GM23248 (cell line): Measurements from ENCODE around the gene DIPK1B. TPM values are rescaled to one million over a fixed set of nuclear protein-coding genes. Genes with fewer than 3 reads are reported as not detected.

Experiments
- DNase-seq: peaks from one replicate; pipeline ENCODE4 v3.0.0-alpha.2; 2015
- H2AFZ ChIP-seq: fragments of 200-600 bp; sonication (generic); 2 replicates; pipeline ENCODE4 v1.6.1; 2016; ENCODE audit warnings: antibody characterized with exemption
- H3F3A ChIP-seq: fragments of 200-600 bp; sonication (generic); 2 replicates; pipeline ENCODE4 v1.6.1; 2016; ENCODE audit warnings: mild to moderate bottlenecking, antibody characterized with exemption, mixed run types; ENCODE audit not compliant: insufficient read depth
- H3K27ac ChIP-seq: fragments of 200-600 bp; sonication (generic); 2 replicates; pipeline ENCODE4 v1.5.1; 2016; ENCODE audit warnings: mild to moderate bottlenecking
- H3K27me3 ChIP-seq: fragments of 200-600 bp; sonication (generic); replicated peaks from 2 replicates; pipeline ENCODE4 v1.6.1; 2016; ENCODE audit warnings: mild to moderate bottlenecking; ENCODE audit not compliant: insufficient read depth
- H3K36me3 ChIP-seq: fragments of 200-600 bp; sonication (generic); 2 replicates; pipeline ENCODE4 v1.6.1; 2016; ENCODE audit warnings: low read depth, mild to moderate bottlenecking
- H3K4me1 ChIP-seq: fragments of 200-600 bp; sonication (generic); 2 replicates; pipeline ENCODE4 v1.6.1; 2016; ENCODE audit warnings: mild to moderate bottlenecking; ENCODE audit not compliant: insufficient read depth
- H3K4me2 ChIP-seq: fragments of 200-600 bp; sonication (generic); one replicate; pipeline ENCODE4 v1.6.1; 2016; ENCODE audit warnings: mild to moderate bottlenecking; ENCODE audit not compliant: unreplicated experiment
- H3K4me3 ChIP-seq: fragments of 200-600 bp; sonication (generic); 2 replicates; pipeline ENCODE4 v1.5.1; 2016; ENCODE audit warnings: mild to moderate bottlenecking
- H3K79me2 ChIP-seq: fragments of 200-600 bp; sonication (generic); 2 replicates; pipeline ENCODE4 v1.6.1; 2016; ENCODE audit warnings: mild to moderate bottlenecking; ENCODE audit not compliant: insufficient read depth
- H3K9ac ChIP-seq: fragments of 200-600 bp; sonication (generic); 2 replicates; pipeline ENCODE4 v1.6.1; 2016; ENCODE audit warnings: mild to moderate bottlenecking
- H3K9me2 ChIP-seq: fragments of 200-600 bp; sonication (generic); 2 replicates; pipeline ENCODE4 v1.6.1; 2016; ENCODE audit warnings: mixed run types, mild to moderate bottlenecking, moderate library complexity; ENCODE audit not compliant: insufficient read depth
- H3K9me3 ChIP-seq: fragments of 200-600 bp; sonication (generic); one replicate; pipeline ENCODE4 v1.6.1; 2017; ENCODE audit warnings: low read depth
- H4K20me1 ChIP-seq: fragments of 200-600 bp; sonication (generic); 2 replicates; pipeline ENCODE4 v1.6.0; 2016; ENCODE audit not compliant: insufficient read depth
- EZH2 ChIP-seq: fragments of 200-600 bp; sonication (generic); IDR thresholded peaks from 2 replicates; pipeline ENCODE4 v1.6.1; 2018; ENCODE audit warnings: antibody characterized with exemption, mild to moderate bottlenecking; ENCODE audit not compliant: insufficient read depth, poor library complexity, severe bottlenecking
- EZH2phosphoT487 ChIP-seq: fragments of 200-600 bp; sonication (generic); IDR thresholded peaks from 2 replicates; pipeline ENCODE4 v1.6.1; 2018; ENCODE audit warnings: antibody characterized with exemption, moderate library complexity, mild to moderate bottlenecking, low read depth; ENCODE audit not compliant: insufficient read depth
- WGBS, 2 experiments: methylation state at CpG; one replicate each; pipeline ENCODE4 v1.1.6; 2015 to 2017; ENCODE audit warnings: low lambda C conversion rate in 2 of 2, low coverage in 1 of 2; ENCODE audit errors: missing lambda C conversion rate in 2 of 2; 5-methylcytosine and 5-hydroxymethylcytosine counted together
- in situ Hi-C: fragments of 300-500 bp; cut with MboI; formaldehyde crosslinking; loops from 2 replicates; pipeline ENCODE4 v1.15.0; 2020
- polyA plus RNA-seq: library from polyadenylated mRNA; unstranded; fragments of >200 nt; fragmentation: Nextera tagmentation; extraction: Ambion mirVana; gene quantifications from 2 replicates; pipeline ENCODE4 v1.2.1, GENCODE V29; 2016
- total RNA-seq: library from RNA; depleted of rRNA; stranded (reverse); fragments of >200 nt; shearing (Covaris generic); gene quantifications from 2 replicates; pipeline ENCODE4 v1.2.3, GENCODE V29; 2014

Gene DIPK1B
- total and polyA plus RNA-seq, 2 experiments from 2014 or later, result not detected

- H3K4me3 ChIP-seq, result no peak overlapping the region
- no peak for DNase-seq
- no peaks in the 10 kb centered on the region for H3K27me3 ChIP-seq
- H3K79me2 ChIP-seq, result 0 out of 2 replicates have a peak, but pooled peaks cover 5% of the 10 kb centered on the region
- no peaks in the 10 kb centered on the region for H3F3A ChIP-seq
- no peak overlapping the region for H3K9ac ChIP-seq
- H3K36me3 ChIP-seq, result no peaks in the 10 kb centered on the region
- no peak overlapping the region for H3K27ac ChIP-seq
- TF ChIP-seq EZH2 (no peak), EZH2phosphoT487 (no peak)
- H4K20me1 ChIP-seq, result no peaks in the 10 kb centered on the region
- H3K9me3 ChIP-seq, result no peaks in the 10 kb centered on the region
- no peaks in the 10 kb centered on the region for H3K9me2 ChIP-seq
- H3K4me2 ChIP-seq, result no peak overlapping the region
- in situ Hi-C loops, result no loop called here
- H2AFZ ChIP-seq, result no peak overlapping the region
- no peaks in the 10 kb centered on the region for H3K4me1 ChIP-seq
- 92 to 98% methylated on average over 16 to 46 of the region's 46 CpGs for WGBS, 2 experiments
These were observed 35.3 kb upstream of the DIPK1B start for GRCh38 chr9:136676920-136677686.

- Histone ChIP-seq H3K9ac (no peak overlapping the region), H3K4me1 (no peaks in the 10 kb centered on the region), H3K9me2 (no peaks in the 10 kb centered on the region), H3K4me3 (no peak overlapping the region), H2AFZ (no peak overlapping the region), H3F3A (no peaks in the 10 kb centered on the region), H3K79me2 (0 out of 2 replicates have a peak, but pooled peaks cover 8% of the 10 kb centered on the region), H3K27ac (no peak overlapping the region), H3K4me2 (no peak overlapping the region), H4K20me1 (no peaks in the 10 kb centered on the region), H3K27me3 (no peaks in the 10 kb centered on the region), H3K9me3 (no peaks in the 10 kb centered on the region), H3K36me3 (no peaks in the 10 kb centered on the region)
- WGBS, 2 experiments, result 92 to 97% methylated on average over 15 of the region's 15 CpGs
- in situ Hi-C loops, result no loop called here
- DNase-seq, result no peak
- no peak for TF ChIP-seq EZH2
- no peak for TF ChIP-seq EZH2phosphoT487
These were observed 34.3 kb upstream of the DIPK1B start for GRCh38 chr9:136678034-136678433.

- no peak overlapping the region for H3K4me2 ChIP-seq
- H3K9me3 ChIP-seq, result no peaks in the 10 kb centered on the region
- no peak overlapping the region for H2AFZ ChIP-seq
- TF ChIP-seq EZH2, result no peak
- TF ChIP-seq EZH2phosphoT487, result no peak
- 0 out of 2 replicates have a peak, but pooled peaks cover 9% of the 10 kb centered on the region for H3K79me2 ChIP-seq
- no peak overlapping the region for H3K9ac ChIP-seq
- H3K36me3 ChIP-seq, result no peaks in the 10 kb centered on the region
- H4K20me1 ChIP-seq, result no peaks in the 10 kb centered on the region
- H3K4me3 ChIP-seq, result no peak overlapping the region
- H3K27ac ChIP-seq, result no peak overlapping the region
- no peaks in the 10 kb centered on the region for H3K9me2 ChIP-seq
- DNase-seq, result no peak
- no peaks in the 10 kb centered on the region for H3K4me1 ChIP-seq
- in situ Hi-C loops, result no loop called here
- WGBS, 2 experiments, result 79 to 82% methylated on average over 6 of the region's 6 CpGs
- no peaks in the 10 kb centered on the region for H3F3A ChIP-seq
- H3K27me3 ChIP-seq, result no peaks in the 10 kb centered on the region
These were observed 33.7 kb upstream of the DIPK1B start for GRCh38 chr9:136678624-136679023.

- Histone ChIP-seq H4K20me1 (no peaks in the 10 kb centered on the region), H3K4me2 (no peak overlapping the region), H3K4me1 (no peaks in the 10 kb centered on the region), H3K9ac (no peak overlapping the region), H3K27ac (no peak overlapping the region), H3K9me3 (no peaks in the 10 kb centered on the region), H2AFZ (no peak overlapping the region), H3K4me3 (no peak overlapping the region), H3F3A (no peaks in the 10 kb centered on the region), H3K9me2 (no peaks in the 10 kb centered on the region), H3K27me3 (no peaks in the 10 kb centered on the region), H3K36me3 (no peaks in the 10 kb centered on the region), H3K79me2 (peaks cover 17% of the 10 kb centered on the region)
- 77 to 79% methylated on average over 21 to 22 of the region's 22 CpGs for WGBS, 2 experiments
- in situ Hi-C loops, result no loop called here
- TF ChIP-seq EZH2phosphoT487, result no peak
- no peak for TF ChIP-seq EZH2
- no peak for DNase-seq
These were observed 32.9 kb upstream of the DIPK1B start for GRCh38 chr9:136679431-136679941.
